Activated effector memory CD4-positive, alpha-beta T cell treated with Interleukin-2 at 50 U/mL for 16 hours (primary cell): ENCODE results near the gene NDRG4.
A peak's percentile ranks its signal among the peaks of the same experiment; 100 is the strongest.

Source experiments
- DNase-seq: peaks from one replicate; pipeline ENCODE4 v3.0.0-alpha.2; 2020

Gene NDRG4

DNA sequence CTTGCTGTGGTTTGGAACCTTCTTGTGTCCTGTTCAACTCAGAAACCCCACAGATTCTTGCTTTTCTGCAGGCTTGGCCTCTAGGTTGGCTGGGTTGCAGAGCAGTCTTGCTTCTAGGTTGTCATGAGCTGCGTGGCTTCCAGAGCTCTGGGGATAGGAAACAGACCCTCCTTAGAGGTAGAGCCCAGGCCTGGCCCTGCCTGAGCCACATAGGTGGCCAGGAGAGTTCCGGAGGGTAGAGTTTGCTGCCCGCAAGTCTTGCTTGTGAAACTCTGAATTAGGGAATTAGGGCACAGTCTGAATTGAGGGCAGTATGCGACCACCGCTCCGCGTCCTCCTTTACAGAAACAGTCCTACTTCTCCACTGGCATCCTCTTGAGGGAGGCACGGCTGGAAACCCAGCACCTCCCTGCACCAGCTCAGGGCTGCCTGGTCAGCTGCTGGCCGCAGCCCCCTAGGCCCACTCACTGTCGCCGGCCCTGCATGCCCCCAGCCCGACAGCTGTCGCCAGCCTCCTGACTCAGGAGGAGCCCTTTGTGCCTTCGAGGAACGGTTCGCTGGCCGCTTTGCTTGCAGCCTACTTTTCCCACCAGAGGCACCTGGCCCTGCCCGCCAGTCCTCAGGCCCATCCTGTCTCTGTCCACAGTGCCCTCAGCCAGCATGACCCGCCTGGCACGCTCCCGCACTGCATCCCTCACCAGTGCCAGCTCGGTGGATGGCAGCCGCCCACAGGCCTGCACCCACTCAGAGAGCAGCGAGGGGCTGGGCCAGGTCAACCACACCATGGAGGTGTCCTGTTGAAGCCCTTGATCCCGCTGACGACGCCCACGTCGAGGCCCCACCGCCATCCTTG is 11.1 kb downstream of the NDRG4 start:
- no peak for DNase-seq

DNA sequence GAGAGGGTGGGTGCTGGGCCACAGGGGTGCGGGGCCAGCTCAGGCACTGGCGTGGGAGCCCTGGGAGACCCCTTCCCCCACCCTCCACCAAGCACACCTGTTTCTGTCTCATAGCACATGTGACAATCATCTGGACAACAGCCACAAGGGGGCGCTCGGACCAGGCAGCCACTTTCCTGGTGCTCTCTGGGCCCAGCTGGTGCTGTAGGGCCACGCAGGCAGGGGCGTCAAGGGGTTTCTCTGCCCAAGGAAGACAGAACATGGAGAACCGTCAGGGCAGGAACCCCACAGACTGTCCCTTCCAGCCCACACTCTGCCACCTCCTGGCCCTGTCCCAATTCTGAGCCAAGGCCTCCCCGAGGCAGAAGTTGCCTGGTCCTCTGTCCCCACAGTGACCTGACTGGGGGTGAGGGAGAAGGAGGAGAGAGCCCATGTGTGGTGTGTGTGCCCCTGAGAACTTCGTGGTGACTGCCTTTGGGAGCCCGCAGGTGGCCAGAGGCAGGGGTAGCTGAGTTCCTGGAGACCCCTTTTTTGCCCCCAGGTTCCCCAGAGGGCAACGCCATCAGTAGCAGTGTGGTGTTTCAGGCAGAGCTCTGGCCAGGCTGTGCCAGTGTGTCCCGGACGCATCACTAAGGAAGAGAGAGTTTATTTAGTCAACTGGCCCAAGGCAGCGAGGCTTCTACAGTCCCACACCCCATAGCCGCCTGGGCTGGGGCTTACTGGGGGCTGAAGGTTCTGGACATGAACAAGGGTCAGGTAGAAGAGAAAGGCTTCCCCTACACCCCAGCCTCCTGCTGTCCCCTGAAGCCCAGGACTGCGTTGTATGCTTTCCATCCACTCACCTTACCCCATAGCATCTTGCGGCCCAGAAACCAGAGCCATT is 12.2 kb downstream of the NDRG4 start:
- DNase-seq, result peak; percentile 65

GRCh38 chr16:58513874-58514273 is 13.9 kb downstream of the NDRG4 start:
- DNase-seq, result no peak

DNA sequence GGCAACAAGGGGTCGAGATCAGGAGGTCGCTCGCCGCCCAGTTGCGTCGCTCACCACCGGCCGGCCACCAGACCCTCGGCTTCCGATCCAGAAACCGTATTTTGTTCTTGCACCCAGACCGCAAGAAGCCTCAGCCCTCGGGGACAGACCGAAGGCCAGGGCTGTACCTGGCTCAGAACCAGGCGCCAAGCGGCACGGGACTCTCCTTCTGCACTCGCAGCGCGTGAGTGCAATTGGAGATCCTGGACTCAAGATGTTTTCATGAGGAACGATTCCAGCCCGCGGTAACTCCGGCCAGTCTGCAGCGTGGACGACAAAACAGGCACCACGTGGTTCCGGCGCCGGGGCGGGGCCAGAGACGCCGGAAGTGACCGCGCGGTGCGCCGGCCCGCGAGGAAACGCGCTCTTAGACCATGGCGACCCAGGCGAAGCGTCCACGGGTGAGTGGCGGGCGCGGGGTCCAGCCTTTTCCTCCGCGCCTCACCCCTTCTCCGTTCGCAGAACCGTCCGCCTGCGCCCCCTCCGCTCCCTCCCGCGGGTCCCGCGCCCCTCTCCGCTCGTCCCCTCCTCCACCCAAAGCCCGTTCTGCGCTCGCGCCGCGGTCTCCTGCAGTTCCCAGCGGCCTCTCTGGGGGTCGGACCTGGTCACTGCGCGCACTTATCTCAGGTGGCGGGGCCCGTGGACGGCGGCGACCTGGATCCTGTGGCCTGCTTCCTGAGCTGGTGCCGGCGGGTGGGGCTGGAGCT is 15.4 kb downstream of the NDRG4 start, which contains the start of gene SETD6:
SETD6 (plus strand) TSS at position 393 of the 746 bp plus-strand sequence; CDS start at position 414, 21 bp downstream.
- DNase-seq, result peak; percentile 60

DNA sequence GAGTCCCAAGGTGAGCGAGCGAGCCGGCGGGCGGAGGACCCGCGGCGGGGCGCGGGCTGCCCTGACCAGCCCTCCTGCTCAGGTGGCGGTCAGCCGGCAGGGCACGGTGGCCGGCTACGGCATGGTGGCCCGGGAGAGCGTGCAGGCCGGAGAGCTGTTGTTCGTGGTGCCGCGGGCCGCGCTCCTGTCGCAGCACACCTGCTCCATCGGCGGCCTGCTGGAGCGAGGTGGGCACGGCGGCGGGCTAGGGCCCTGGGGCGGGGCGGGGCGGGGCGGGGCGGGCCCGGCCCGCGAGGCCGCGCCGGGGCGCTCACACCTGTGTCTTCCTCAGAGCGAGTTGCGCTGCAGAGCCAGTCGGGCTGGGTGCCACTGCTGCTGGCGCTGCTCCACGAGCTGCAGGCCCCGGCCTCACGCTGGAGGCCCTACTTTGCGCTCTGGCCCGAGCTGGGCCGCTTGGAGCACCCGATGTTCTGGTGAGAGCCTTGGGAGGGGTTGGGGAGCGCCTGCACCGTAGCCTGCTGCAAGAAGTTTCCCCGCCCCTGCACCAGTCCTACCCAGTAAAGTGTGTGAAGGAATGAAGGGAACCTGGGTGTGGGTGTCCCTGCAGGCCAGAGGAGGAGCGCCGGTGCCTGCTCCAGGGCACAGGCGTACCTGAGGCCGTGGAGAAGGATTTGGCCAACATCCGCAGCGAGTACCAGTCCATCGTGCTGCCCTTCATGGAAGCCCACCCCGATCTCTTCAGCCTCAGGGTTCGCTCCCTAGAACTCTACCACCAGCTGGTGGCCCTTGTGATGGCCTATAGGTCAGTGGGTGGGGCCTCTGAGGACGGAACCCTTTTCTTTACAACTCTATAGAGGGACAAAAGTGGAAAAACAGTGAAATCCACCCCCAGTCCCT is 16.2 kb downstream of the NDRG4 start:
- peak; percentile 37 for DNase-seq

GRCh38 chr16:58516768-58517107 is 16.8 kb downstream of the NDRG4 start:
- no peak for DNase-seq

DNA sequence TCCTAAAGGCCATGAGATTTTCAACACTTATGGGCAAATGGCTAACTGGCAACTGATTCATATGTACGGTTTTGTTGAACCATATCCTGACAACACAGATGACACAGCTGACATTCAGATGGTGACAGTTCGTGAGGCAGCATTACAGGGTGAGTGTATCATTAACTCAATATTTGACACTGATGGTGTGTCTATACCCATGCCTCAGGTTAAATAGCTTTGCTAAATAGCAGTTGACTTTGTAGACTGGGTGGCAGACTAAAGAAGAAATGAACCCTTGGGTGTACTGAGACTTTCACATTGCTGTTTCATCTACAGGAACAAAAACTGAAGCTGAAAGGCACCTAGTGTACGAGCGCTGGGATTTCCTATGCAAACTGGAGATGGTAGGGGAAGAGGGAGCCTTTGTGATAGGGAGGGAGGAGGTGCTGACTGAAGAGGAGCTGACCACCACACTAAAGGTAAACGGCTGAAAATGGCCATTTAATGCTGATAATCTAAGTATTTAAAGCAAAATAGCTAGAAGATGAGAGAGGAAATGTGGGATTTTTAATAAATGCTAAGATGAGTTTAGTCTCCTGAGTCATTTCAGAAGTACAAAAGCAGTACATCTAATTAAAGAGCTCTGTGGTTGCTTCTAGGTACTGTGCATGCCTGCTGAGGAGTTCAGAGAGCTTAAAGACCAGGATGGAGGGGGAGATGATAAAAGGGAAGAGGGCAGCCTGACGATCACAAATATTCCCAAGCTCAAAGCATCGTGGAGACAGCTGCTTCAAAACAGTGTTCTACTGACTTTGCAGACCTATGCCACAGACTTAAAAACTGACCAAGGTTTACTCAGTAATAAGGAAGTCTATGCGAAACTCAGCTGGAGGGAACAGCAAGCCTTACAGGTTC is 18.4 kb downstream of the NDRG4 start:
- no peak for DNase-seq

DNA sequence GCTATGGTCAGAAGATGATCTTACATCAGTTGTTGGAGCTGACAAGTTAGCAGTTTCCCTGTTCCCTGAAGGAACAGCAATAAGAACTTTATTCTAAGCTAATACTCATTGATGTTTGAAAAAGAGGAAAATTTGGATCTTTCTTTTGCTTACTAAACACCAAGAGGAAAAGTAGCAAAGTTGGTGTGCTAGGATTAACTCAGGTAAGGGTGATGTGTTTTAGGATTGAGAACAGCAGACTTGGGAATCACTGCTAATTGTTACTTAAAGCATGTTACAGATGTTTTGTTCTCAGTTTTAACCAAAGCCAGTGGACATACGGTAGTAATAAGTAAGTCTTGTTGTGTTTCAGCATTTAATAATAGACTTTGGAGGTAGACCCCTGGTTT is 19.0 kb downstream of the NDRG4 start:
- no peak for DNase-seq

DNA sequence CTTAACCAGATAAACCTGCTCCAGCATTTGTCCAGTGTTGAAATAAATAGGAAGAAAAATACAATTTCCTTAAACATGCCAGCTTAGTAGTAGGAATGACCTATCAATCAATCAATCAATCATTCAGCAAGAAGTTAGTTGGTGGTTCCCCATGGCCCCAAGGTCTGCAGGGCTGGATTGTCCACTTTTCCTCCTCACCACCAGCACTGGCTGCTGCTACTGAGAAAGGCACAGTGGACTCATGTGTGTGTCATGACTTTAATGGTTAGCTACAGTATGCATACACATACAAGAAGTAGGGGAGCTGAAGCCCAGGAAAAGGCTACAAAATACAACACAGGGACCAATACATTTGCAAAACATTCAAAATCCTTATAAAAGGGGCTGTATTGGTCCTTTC is 19.8 kb downstream of the NDRG4 start:
- DNase-seq, result no peak

DNA sequence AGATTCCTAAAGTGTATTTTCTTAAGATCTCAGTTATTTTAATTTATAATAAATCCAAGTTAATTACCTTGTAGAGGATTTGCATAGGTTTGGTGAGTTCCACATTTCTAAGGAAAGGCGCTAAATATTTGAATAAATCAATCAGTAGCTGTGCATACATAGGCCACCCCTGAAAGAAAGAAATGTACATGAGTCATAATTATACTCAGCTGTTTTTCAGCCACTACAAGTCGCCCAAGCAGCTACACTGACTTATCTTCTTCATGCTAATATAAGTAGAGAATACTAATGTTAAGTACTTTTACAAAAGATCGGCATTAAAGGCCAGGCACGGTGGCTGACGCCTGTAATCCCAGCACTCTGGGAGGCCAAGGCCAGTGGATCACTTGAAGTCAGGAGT is 30.2 kb downstream of the NDRG4 start:
- DNase-seq, result no peak

DNA sequence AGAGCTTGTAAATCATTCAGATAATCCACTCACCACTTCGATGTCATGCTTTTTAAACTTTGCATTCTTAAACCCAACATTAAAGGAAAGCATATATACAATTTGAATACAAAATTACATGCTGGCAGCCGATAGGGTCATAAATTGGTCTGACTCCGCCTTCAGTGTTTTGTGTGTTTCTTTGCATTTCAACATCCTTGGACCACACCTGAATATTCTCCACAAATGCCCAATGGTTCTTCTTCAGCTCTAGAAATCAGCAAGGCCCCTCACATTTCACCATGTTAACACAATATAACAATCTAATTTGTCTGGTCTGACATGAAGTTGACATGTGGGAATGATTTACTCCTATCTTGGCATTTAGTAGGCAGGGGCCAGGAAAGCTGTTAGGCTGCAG is 32.5 kb downstream of the NDRG4 start:
- no peak for DNase-seq

DNA sequence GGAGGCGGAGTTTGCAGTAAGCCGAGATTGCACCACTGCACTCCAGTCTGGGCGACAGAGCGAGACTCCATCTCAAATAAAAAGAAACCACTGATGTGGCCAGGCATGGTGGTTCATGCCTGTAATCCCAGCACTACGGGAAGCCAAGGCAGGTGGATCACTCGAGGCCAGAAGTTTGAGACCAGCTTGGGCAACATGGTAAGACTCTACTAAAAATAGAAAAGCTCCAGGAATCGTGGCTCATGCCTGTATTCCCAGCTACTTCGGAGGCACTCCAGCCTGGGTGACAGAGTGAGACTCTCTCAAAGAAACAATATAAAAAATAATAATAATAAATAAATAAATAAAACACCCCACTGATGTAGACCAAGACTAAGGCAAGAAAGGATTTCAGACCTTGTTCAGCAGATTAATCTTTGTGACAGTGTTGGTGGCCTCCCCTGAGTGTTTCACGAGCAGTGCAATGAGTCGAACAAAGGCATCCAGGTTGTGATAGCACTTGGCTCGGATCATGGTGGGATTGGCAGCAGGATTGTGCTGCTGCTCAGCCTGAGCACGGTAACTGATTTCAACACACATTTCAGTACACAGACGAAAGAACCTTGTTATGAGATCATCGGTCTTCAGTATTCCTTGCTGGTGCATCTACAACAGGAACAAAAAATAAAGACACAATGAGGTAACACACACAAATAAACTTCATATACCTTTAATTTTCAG is 34.0 kb downstream of the NDRG4 start:
- DNase-seq, result no peak

- no peak for DNase-seq
Measured at GRCh38 chr16:58535100-58535499, 35.2 kb downstream of the NDRG4 start.

GRCh38 chr16:58536278-58536677 is 36.3 kb downstream of the NDRG4 start:
- no peak for DNase-seq

DNA sequence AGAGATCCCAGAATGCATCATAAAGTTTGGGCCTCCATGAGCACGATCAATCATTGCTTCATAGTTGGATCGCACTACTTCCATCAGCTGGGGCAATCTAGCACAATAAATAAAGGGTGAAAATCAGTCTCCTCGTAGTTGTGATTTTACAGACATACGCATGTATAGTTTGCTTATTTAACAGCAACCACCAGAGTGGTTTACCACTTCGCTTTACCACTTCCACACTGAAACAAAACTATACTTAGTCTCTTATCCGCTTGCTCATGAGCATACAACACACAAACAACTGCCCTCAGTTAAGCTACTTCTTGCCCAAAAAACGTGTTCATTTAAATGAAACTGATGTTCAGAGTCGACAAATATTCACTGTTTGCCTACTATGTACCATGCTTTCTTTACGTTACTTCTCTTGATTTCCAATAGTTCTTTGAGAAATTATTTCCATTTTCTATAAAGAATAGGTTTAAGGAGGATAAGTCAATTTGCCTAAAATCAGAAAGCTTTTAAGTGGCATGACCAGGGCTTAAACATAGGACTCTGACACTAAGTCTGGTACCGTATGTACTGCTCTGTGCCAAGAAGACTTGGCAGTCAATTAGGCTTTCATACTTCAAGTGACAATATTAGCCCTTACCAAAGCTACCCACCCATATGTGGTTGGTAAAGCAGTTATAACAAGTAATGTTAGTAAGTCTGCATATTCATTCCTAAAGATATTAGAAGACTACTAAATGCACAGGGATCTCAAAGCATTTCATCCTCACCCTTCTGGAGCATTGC is 37.4 kb downstream of the NDRG4 start:
- DNase-seq, result no peak

DNA sequence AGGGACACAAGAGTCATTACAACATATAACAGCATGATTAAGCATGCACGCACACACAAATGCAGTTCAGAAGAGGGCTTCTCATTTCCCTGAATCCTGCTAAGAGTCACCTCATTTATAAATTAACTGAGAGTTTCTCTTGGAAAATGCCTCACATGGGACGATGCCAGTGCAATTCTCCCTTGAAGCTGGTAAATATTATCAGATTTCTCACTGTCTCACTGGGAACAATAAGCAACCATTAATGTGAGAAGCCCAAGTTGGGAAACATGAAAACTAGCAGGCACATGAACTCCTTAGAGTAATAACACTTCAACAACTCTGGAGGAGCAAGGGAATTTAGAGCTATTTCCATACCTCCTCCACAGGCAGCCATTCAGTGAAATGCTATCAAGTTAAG is 41.8 kb downstream of the NDRG4 start:
- DNase-seq, result no peak

DNA sequence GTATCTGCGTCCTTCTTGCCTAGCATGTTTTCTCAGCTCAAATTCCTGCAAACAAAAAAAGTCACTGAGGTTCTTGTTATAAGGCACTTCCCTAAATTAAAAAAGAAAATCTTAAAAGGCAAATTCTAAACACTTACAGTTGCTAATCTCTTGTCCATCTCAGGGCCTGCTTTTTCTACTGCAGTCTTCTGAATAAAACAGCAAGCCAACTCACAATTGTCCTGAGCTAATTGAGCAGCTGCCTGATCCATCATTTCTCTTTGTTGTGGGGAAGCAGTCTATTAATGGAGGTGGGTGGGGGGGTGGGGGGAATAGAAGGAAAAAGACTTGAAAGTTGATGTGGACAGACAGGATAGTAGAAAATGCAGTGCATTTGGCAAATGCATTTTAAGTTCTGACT is 42.3 kb downstream of the NDRG4 start:
- no peak for DNase-seq

DNA sequence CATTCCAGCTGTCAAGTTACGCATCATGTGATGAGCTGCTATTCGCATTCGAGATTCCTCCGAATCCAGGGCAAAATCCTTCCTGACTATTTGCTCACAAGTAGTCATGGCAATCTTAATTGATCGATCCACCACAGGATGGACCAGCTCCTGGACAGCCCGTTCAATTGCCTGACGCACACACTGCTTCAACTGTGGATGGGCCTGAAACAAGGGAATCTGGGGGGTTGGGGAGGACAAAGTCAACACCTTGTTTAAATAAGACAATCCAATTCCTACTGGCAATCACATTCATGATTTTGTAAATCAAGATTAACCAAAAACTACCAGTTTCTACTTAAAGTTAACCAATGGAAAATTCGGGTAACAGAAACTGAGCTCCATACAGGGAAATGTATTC is 43.7 kb downstream of the NDRG4 start:
- DNase-seq, result no peak

DNA sequence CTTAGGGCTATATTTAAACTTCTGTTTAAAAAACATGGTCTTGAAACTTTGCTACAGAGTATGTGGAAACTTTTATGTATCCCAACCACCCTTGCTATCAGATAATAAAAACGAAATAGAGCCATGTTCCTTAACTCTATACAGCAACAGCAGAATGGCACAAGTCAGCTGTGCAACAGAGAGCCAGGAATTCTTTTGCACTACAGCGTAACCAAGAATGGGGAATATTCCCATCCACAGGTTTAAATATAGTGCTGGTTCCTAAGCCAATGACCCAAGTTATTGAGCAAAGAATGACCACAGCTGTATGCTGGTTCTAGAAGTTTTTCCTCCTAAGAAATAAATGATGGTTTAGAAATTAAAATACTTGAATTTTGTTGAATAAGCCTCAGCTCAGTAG is 48.4 kb downstream of the NDRG4 start:
- no peak for DNase-seq

- DNase-seq, result no peak
Measured at GRCh38 chr16:58551496-58551895, 51.6 kb downstream of the NDRG4 start.
